Urothelium cell line (cell line): ENCODE results near the gene FGFR3.

Source experiments
- DNase-seq: peaks from one replicate; pipeline ENCODE4 v3.0.0; 2011; ENCODE audit warnings: low spot score, mixed read lengths
- FAIRE-seq: peaks from 2 replicates; lab custom pipeline; 2011; peaks lifted over from hg19 to GRCh38; lab: Jason Lieb, UNC

FGFR3 gene

DNA sequence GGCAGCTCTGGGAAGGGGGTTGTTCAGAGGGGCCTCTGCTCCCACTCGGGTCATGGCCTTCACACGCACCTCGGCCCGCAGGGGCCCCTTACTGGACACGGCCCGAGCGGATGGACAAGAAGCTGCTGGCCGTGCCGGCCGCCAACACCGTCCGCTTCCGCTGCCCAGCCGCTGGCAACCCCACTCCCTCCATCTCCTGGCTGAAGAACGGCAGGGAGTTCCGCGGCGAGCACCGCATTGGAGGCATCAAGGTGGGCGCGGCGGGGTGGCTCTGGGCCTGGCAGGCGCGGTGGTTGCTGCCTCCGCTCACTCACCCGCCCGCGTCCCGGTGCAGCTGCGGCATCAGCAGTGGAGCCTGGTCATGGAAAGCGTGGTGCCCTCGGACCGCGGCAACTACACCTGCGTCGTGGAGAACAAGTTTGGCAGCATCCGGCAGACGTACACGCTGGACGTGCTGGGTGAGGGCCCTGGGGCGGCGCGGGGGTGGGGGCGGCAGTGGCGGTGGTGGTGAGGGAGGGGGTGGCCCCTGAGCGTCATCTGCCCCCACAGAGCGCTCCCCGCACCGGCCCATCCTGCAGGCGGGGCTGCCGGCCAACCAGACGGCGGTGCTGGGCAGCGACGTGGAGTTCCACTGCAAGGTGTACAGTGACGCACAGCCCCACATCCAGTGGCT is 8.3 kb downstream of the FGFR3 start:
- no peak for FAIRE-seq
- no peak for DNase-seq

DNA sequence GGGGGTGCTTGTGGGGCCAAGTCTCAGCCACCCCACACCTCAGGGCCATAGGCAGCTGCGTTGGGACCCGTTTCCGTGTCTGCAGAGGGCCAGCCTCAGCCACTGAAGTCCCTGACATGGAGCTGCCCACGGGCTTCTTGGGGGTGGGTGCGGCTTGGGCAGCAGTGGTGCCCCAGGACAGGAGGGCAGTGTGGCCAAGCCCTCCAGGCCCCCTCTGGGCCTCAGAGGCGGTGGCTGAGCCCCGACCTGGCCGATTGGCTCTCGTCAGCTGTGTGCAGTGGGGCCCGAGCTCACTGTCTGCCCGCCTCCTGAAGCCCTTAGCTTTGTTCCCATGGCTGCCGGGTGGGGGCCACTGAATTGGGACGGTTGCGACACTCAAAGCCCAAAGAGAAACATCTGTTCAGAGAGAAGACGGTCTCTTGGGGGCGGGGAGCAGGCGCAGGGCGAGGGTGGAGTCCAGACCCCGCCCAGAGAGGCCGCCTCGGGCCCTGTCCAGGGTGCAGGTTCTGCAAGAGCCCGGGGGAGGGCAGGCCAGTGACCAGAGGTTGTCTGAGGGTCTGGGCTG is 9.1 kb downstream of the FGFR3 start:
- FAIRE-seq (no peak), DNase-seq (no peak)

DNA sequence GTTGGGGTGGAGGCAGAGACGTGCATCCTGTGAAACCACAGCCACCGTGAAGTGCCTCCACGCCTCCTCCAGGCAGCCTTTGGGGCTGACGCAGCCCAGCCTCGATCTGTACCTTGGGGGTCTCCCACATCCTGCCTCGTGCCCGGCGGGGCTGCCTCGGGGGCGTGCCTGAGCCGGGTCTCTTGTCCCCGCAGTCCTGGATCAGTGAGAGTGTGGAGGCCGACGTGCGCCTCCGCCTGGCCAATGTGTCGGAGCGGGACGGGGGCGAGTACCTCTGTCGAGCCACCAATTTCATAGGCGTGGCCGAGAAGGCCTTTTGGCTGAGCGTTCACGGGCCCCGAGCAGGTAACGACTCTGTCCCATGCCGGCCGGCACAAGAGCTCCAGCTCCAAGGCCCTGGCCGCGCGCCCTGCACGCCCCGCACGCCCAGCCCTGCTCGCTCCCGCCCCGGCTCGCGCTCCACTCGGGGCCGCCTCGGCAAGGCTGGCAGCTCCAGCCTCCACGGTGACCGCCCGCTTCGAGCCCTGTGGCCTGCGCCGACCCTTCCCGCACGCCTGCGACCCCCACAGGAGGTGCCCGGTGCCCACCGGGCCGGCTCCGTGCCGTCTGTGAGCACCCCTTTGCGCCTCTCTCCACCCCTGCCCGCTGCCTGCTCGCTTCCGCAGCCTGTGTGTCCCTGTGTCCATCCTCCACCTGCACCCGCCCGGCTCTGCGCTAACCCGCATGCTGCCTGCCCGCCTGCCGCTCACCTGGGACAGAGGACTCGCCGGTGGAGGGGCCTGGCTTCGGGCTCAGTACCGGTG is 9.8 kb downstream of the FGFR3 start:
- DNase-seq = no peak
- FAIRE-seq = no peak

DNA sequence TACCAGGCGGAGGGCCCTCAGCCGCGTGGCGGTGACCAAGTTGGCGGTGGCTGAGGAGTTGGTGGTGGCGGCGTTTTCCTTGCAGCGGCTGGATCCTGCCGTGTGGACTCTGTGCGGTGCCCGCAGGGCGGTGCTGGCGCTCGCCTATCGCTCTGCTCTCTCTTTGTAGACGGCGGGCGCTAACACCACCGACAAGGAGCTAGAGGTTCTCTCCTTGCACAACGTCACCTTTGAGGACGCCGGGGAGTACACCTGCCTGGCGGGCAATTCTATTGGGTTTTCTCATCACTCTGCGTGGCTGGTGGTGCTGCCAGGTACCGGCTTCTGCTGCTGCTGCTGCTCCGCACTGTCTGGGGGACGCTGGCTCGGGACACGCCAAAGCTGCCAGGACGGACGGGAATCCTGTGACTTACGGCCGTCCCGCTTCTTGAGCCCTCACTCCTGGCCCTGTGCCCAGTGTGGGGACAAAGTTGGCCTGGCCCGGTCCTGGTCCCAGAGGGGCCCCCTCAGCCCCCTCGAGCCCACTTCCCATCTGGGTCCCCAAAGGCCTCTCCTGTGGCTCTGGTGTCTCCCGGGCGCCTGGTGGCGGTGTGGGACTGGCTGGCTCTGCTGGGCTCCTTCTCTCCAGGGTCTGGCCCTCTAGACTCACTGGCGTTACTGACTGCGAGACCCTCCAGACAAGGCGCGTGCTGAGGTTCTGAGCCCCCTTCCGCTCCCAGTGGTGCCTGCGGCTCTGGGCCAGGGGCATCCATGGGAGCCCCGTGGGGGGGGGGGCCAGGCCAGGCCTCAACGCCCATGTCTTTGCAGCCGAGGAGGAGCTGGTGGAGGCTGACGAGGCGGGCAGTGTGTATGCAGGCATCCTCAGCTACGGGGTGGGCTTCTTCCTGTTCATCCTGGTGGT is 10.7 kb downstream of the FGFR3 start:
- no peak for FAIRE-seq

DNA sequence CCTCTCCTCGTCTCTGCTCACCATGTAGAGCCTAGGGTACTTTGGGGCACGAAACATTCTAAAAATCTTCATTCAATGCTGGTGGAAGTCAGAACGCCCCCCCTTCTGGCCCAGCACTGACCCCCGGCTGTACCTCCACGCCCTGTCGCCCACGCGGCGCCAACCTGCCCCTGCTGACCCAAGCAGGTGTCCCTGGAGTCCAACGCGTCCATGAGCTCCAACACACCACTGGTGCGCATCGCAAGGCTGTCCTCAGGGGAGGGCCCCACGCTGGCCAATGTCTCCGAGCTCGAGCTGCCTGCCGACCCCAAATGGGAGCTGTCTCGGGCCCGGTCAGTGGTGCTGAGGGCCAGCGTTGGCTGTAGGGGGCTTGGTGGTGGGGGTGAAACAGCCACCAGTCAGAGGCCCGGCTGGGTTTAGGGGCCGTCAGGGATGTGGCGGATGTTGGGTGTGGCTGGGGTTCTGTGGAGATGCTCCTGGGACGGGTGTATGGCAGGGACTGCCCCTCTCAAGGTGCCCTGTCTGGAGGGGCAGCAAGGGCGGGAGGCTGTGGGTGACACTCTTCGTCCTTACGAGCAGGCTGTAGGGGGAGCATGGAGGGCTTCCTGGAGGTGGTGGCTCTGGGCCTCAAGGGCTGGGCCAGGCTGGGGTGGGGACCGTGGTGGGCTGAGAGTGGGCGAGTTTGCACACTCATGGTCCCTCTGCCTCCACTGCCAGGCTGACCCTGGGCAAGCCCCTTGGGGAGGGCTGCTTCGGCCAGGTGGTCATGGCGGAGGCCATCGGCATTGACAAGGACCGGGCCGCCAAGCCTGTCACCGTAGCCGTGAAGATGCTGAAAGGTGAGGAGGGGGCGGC is 11.8 kb downstream of the FGFR3 start:
- FAIRE-seq = no peak

More for the DNA sequence above, 10.7 kb downstream of the FGFR3 start:
- no peak for DNase-seq

DNA sequence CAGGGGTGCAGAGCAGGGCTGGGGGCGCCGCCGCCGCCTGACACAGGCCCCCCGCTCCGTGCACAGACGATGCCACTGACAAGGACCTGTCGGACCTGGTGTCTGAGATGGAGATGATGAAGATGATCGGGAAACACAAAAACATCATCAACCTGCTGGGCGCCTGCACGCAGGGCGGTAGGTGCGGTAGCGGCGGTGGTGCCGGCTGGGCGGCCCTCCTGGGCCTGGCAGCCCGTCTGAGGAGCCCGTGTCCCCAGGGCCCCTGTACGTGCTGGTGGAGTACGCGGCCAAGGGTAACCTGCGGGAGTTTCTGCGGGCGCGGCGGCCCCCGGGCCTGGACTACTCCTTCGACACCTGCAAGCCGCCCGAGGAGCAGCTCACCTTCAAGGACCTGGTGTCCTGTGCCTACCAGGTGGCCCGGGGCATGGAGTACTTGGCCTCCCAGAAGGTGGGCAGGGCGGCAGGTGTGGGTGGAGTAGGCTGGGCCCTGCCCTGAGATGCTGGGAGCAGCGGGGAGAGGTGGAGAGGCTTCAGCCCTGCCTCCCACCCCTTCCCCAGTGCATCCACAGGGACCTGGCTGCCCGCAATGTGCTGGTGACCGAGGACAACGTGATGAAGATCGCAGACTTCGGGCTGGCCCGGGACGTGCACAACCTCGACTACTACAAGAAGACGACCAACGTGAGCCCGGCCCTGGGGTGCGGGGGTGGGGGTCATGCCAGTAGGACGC is 12.6 kb downstream of the FGFR3 start:
- DNase-seq (no peak), FAIRE-seq (no peak)

More for the DNA sequence above, 11.8 kb downstream of the FGFR3 start:
- no peak for DNase-seq

DNA sequence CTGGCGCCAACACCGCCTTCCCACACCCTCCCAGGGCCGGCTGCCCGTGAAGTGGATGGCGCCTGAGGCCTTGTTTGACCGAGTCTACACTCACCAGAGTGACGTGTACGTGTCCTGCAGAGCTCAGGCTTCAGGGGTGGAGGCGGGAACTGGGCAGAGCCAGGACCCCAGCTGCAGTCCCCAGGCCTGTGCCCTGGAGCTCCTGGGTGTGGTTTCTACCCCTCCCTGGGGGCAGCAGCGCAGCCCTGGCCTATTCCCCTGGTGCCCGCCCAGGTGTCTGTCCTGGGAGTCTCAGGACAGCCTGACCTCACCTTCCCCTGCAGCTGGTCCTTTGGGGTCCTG is 13.1 kb downstream of the FGFR3 start:
- DNase-seq = no peak
- no peak for FAIRE-seq

DNA sequence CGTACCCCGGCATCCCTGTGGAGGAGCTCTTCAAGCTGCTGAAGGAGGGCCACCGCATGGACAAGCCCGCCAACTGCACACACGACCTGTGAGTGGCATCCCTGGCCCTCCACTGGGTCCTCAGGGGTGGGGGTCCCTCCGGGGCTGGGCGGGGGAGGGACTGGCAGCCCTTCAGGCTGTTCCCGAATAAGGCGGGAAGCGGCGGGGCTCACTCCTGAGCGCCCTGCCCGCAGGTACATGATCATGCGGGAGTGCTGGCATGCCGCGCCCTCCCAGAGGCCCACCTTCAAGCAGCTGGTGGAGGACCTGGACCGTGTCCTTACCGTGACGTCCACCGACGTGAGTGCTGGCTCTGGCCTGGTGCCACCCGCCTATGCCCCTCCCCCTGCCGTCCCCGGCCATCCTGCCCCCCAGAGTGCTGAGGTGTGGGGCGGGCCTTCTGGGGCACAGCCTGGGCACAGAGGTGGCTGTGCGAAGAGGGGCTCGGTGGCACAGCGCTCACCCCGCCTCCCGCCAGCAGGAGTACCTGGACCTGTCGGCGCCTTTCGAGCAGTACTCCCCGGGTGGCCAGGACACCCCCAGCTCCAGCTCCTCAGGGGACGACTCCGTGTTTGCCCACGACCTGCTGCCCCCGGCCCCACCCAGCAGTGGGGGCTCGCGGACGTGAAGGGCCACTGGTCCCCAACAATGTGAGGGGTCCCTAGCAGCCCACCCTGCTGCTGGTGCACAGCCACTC is 13.7 kb downstream of the FGFR3 start:
- no peak for DNase-seq
- FAIRE-seq = no peak

DNA sequence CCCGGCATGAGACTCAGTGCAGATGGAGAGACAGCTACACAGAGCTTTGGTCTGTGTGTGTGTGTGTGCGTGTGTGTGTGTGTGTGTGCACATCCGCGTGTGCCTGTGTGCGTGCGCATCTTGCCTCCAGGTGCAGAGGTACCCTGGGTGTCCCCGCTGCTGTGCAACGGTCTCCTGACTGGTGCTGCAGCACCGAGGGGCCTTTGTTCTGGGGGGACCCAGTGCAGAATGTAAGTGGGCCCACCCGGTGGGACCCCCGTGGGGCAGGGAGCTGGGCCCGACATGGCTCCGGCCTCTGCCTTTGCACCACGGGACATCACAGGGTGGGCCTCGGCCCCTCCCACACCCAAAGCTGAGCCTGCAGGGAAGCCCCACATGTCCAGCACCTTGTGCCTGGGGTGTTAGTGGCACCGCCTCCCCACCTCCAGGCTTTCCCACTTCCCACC is 14.3 kb downstream of the FGFR3 start:
- no peak for DNase-seq
- FAIRE-seq = no peak

DNA sequence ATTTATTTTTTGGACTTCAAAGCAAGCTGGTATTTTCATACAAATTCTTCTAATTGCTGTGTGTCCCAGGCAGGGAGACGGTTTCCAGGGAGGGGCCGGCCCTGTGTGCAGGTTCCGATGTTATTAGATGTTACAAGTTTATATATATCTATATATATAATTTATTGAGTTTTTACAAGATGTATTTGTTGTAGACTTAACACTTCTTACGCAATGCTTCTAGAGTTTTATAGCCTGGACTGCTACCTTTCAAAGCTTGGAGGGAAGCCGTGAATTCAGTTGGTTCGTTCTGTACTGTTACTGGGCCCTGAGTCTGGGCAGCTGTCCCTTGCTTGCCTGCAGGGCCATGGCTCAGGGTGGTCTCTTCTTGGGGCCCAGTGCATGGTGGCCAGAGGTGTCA is 15.3 kb downstream of the FGFR3 start:
- FAIRE-seq (no peak), DNase-seq (no peak)

DNA sequence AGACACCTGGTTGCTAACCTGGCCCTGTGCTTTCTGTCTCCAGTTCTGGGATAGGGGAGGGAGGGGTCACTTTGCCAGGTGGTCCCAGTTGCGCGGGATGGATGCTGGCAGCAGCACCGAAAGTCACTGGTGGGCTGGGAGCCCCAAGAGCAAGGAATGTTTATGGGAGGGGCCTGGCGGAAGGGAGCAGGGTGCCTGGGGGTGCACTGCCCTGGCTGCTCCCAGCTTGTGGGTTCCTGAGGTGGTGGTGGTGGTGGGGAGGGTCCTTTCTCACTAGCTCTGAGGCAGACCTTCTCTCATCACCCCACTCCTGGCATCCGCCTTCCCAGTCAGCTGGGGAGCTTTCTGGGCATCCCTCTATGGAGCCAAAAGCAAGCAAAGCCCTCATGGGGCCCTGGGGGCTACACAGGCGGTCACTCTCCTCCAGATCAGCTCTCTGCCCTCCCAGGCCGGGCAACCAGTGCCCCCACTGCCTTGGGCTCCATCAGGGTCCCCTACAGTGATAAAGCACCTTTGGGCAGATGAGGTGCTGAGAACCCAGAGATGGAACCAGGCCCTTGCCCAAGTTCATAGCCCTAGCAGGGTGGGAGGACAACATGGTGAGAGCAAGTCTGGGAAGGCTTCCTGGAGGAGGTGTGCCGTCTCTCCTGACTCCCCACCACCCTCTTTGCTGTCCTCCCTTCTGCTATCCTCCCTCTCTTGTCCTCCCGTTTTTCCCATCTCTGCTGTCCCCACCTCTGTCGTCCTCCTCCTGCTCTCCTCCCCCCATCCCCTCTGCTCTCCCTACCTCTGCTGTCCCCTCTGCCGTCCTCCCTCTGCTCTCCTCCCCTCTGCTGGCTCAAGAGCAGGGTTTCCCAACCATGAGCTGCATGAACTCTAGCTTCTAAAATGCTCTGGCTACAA is 16.0 kb downstream of the FGFR3 start:
- no peak for DNase-seq
- FAIRE-seq = no peak

DNA sequence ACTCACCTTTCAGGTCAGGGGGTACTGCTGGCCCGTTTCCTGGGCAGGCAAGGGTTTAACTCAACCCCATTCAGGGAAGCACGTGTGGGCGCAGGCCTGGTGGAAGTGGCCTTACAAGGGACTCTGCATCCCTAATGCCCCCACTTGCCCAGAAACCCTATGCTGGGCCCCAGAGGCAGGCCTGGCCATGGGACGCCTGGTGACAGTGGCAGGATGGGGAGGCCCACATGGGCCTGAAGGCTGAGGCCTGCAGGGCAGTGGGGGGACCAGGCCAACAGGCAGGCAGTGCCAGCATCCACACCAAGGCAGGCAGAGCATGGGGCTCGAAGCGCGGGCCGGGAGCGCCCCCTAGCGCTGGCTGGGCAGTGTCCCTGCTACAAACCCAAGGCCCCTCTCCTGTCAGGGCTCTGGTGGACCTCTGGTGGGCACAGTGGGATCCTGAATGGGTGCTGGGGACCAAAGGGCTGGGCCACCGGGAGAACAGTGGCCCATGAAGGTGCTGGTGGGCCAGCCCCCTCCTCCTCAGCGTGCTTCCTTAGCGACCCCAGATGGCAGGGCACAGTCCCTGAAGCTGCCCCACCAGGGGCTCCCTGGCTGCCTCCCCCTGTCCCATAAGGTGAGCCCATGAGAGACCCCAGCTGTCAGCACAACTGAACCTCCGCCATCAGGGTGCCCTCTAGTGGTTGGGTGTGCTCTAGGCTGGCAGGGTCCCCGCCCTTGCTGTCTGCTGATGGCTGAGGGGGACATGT is 16.8 kb downstream of the FGFR3 start:
- no peak for FAIRE-seq
- peak; percentile 72 for DNase-seq

DNA sequence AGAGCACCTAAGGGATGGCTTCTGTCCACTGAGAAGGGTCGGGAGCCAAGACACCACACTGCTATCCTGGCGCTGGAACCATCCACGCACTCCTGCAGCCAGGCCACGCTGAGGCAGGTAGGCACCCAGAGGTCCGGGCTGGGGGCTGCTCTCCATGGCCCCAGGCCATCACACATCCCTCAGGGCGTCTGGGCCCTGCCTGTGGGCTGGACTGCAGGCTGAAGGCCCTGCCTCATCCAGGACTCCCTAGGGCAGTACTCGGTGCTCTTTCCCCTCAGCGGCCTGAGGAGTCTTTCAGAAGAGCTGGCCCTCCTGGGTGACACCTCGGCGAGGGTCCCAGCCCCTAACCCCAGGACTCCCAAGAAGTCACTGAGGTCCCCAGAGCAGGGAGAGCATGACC is 17.7 kb downstream of the FGFR3 start:
- FAIRE-seq = no peak
- DNase-seq = no peak

DNA sequence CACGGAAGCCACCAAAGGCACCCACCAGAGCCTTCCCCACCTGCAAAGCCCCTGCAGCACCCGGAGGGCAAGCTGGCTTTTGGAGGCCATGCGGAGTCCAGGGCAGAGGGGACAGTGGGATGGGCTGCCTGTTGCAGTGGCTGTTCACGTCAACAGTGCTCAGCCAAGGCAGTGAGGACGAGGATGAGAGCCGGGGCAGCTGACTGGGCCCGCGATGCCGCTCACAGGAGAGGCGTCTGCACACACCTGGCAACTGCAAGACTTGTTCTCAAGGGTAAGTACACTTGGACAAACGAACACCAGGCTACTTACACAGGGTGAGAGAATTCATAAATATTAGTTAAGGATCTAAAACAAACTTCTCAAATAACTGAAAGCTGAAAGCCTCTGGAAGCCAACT is 19.6 kb downstream of the FGFR3 start:
- DNase-seq (no peak), FAIRE-seq (no peak)

DNA sequence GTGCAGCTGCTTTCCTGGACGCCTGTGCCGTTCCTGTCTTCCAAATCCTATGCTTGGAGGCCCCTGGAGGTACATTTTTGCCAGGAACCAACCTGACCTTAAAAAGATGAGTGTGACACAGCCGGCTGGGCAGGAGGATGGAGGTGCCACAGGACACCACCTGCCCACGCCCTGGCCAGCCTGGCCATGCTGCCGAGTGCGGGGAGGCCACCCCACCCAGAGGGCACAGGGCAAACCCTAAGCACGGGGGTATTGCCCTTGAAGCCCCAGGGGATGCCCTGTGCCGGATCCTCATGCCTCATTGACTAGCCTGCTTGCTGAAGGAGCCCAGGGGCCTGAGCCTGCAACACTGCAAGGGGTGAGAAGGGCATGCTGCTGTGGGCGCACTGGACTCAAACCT is 20.1 kb downstream of the FGFR3 start:
- FAIRE-seq (no peak), DNase-seq (no peak)

DNA sequence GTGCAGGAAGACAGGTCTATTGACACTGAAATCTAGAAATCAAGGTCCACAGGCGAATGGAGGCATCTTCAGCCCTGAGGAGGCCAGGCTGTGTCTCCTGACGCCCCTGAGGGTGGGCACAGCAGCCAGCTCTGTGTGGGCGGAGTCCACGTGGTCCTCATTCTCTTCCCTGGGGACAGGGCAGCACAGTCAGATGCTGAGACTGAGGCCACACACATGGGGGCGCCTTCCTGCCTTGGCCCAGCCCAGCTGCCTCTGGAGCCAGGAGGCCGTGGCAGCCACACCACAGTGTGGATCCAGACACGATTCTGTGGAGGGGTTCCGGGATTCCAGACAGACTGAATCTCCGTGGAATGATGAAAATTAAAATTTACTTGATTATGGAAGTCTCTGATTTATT is 20.8 kb downstream of the FGFR3 start:
- DNase-seq = no peak
- no peak for FAIRE-seq

DNA sequence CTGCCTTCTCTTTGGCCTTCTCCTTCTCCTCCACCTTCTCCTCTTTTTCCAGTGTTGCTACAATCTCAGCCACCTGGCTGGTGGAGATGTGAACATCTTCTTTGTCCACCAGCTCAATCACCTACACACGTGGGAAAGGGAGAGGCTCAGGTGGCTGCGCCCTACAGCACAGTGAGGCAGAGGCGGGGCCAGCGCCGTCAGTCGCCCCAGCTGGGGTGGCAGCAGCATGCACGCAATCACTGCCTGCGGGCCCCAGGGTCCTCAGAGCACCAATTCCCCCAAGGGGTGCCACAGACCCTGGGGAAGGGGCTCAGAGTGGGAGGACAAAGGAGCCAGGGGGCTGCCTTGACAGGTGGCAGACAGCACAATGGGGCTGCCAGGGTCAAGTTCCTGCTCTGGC is 21.4 kb downstream of the FGFR3 start:
- no peak for DNase-seq
- FAIRE-seq = no peak
